HK-2 (cell line): ENCODE measurements around the gene DOCK2.
"Not testable (repeated sequence)": the region's sequence is repeated elsewhere in the genome, so short reads cannot be mapped to it uniquely, and the experiment has no call there.

Source experiments
- DNase-seq: peaks from one replicate; pipeline ENCODE4 v3.0.0-alpha.2; 2018; ENCODE audit not compliant: unreplicated experiment

DOCK2 gene

DNA sequence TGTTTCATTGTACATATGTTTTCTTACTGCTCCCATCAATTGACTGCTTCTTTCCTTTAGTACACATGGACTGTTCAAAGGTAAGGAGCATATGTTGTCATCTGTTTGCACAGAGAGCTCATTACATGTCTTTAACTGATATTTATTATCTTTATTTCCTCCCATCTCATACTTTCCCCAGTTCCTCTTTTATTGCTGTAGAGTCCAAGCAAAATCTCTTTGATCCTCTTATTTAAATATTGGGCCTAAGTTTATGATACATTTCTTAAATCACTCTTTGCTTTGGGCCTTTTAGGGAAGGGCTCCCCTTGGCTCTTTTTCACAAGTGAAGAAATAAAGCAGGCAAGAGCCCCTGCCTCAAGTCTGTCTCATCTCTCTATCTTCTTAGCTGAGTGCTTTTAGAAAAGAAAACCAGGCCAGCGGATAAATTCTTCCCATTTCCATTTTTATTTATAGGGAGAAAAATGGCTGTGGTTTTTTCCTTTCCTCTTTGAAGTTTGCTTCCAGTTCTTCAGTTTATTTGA, 152.4 kb downstream of the DOCK2 start:
- DNase-seq = no peak

DNA sequence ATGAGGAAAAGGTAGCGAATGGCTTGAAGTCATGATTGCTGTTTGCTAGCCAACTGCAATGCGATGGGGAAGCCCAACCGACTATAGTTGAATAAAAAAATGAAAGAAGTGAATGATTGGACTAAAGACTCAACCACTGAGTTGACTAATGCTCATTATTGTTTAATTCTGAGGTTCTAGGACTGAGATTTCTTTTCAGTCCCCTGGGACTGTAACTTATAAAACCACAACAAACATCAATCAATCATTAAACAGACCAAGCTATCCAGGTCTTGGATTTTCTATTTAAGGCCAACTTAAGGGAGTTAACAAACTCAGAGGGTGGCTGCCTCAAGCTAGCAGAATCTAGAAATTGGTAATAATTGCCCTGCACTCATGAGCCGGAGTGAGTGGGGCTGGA, 154.2 kb downstream of the DOCK2 start:
- no peak for DNase-seq

DNA sequence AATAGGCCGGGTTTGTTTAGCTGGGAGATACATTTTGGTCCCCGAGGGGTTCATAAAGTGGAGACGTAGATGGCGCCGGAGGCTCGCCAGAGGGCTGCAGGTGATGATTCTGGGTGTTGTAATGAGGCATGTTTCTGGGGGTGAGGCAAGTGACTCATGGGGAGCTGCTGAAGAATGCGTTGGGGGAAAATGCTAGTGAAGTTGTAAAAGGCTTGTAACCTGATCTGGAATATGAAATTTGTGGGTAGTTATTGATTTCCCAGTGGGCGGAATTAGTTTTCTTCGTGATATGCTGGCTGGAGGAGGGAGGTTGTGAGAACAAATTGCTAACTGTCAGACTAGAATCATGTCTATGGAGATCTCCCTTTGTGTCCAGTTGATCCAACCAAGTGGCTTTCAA, 158.3 kb downstream of the DOCK2 start:
- DNase-seq = no peak

DNA sequence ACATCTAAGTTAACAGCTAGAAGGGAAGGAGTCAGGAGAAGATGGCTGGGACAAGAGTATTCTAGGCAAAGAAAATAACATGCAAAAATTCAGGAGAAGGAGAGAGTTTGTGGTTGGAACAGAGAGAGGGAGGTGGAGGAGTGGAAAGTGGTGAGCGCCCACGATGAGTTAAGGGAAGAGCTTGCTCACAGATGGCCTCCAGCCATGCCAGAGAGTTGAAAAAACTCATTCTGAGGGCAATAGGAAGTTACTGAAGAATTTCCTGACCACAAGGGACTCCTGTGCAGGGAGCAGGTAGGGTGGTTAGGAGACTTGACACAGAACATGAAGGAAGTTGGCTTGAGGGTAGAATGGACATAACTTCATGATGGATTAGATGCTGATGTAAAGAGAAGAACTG, 159.7 kb downstream of the DOCK2 start:
- DNase-seq = no peak

DNA sequence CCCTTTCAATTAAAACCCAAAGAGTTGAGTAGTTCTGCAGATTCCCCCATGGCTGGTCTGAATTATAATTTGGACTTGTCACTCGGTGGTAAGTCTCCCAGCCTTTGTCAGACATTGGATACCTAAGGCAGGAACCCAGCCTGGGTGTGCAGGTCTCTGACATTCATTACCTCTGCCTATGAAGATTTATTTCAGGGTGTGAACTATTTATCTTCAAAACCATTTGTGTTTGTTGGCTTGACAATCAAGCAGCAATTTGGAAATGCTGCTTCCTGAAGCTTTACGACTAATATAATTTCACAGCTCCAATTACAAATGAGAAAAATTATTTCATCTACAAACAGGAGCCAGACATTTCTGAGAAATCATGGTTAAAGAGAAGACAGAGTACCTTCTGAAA, 160.5 kb downstream of the DOCK2 start:
- DNase-seq = no peak

DNA sequence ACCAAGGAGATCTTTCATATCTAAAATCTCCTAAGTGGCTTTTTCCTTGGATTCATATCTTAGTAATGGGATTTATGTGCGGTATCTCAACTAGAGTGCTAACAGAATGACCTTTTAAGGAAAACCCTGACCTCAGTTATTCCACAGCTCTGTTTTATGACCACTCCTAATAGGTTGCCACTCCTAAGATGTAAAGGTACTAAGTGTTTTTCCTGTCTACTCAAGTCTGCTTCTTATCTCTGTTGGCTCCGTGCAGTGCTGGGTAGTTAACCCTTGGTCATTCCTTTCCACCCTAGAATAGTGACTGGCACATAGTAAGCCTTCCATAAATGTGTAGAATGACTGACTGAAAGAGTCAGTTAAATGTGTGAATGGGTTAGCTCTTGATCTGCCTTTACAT, 161.4 kb downstream of the DOCK2 start:
- no peak for DNase-seq

DNA sequence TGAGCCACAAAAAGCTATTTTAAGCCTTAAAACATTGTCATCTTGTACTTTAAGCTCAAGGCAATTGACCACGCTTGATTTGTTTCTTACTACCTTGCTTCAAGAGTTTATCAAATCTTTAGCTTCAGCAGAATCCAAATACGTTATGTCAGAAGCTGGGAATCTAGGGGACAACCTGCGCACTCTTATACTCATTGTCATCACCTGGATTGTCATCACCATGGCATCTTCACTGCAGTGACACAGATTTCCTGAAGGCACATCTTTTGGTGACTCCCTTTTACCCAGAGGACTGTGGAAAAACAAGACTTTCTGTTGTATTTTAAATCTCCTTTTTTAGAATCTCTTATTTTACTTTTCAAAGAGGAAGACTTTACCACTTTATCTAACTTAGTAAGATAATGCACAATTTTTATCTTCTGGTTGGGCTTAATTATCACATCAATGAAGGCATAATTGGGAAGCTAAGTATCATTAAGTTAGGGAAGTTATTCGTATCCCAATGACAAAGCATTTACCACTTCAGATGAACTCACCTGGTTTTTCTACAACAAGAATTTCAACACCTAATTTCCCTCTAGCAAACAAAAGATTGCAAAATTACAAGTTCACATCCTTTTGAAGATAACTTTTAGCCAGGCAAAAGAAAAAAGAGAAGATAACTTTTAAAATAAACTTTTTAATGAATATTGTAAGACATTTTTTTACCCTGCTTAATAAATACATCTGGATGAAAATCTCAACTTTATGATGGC, 162.0 kb downstream of the DOCK2 start:
- no peak for DNase-seq

DNA sequence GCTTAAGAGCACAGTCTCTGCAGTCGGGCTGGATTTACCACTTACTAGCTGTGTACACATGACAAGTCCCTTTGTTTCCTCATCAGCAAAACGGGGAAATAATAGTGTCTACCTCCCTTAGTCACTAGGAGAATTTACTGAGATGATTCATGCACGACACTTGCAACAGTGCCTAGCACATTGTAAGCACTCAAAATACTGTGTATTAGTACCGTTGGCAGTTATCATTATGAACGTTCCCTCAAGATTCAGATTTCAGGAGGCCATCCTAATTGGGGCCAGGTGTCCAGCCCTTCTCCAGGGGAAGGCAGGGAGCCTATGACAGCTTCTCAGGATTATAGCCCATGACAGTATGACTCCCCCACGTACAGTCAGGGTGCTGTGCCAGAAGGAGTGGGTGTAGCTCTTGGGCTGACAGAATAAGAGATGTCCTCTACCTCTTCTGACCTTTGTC, 164.3 kb downstream of the DOCK2 start:
- no peak for DNase-seq

DNA sequence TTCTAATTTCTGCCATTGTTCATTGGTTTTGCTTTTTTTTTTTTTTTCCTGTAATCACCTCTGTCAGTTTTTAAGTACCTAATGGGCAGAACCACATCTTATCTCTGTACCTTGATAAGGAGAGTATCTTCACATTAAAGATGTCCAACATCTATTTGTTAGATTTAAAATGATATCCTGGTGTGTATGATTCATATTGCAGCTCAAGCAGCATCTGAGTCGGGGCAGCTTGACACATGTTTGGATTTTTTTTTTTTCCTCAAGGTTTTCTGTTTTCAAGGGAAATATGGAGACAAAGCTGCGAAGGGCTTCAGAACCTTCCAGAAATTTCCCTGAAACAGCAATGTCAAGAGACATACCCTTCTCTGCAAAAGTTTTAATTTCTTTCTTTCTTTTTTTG, 164.7 kb downstream of the DOCK2 start:
- no peak for DNase-seq

DNA sequence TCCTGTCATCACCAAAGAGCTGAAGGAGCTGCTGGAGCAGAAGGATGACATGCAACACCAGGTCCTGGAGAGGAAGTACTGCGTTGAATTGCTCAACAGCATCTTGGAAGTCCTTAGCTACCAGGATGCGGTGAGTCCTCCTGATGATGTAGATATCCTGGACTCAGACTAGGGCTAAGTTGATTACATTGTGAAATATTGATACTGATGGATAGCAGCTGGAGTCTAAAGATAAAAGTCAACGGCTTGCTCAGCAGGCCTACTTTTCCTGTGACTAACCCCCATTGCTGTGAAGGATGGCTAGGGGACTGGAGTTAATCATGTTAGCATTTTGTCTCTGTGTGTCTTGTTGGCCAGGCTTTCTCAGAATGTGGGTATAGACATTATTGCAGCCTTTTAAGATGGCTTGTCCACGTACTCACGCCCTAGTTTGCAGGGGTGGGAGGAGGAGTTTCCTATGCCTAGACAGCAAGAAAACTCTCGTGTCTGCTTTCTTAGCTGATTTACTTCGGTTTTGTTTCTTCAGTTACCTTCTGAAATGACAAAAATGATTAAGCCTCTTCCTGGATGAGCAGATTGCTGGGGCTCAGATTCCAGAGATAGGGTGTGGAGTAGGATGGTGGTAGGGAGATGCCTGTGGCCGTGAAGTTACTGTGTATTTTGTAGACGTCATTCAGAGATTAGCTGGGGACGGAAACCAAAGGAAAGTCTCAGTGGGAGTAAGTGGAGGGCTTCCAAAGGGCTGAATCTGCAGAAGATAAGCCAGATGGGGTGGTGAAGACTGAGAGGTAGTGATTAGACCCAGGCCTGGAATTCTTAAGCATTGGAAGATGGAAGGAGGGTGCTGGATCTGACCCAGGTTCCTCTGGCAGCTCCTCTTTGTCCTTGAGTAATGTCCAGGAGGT, 166.3 kb downstream of the DOCK2 start:
- no peak for DNase-seq

DNA sequence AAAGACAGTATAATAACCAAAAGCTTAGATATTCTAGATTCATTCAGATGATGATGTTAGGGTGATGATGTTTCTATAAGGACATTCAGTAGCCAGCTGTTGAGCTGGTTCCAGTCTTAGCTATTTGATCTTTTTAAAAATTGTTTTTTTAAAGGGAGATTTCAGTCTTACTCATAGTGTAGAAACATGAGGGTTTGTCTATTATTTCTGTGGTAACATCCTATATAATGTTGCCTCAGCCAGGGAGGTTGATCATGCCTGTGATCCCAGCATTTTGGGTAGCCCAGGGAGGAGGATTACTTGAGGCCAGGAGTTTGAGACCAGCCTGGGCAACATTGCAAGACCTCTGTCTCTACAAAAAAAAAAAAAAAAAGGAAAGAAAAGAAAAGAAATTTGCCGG, 167.8 kb downstream of the DOCK2 start:
- DNase-seq = no peak

DNA sequence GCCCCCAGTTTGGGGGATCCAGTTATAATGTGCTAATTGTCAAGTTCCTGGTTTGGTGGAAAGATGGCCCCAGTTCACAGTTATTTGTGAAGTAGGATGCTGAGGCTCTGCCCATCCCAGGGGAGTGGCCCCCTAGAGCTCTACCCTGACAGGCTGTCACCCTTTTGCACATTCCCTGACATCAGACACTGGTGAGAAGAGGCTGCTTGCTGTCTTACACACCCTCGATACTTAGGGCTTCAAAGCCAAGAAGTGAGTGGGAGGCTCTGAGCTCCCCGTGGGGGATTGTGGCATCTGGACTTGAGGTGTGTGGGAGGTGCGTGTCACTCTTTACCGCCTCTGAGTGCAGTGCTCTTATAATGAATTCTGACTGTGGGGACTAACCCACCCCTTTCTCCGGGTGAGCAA, 168.5 kb downstream of the DOCK2 start:
- no peak for DNase-seq

DNA sequence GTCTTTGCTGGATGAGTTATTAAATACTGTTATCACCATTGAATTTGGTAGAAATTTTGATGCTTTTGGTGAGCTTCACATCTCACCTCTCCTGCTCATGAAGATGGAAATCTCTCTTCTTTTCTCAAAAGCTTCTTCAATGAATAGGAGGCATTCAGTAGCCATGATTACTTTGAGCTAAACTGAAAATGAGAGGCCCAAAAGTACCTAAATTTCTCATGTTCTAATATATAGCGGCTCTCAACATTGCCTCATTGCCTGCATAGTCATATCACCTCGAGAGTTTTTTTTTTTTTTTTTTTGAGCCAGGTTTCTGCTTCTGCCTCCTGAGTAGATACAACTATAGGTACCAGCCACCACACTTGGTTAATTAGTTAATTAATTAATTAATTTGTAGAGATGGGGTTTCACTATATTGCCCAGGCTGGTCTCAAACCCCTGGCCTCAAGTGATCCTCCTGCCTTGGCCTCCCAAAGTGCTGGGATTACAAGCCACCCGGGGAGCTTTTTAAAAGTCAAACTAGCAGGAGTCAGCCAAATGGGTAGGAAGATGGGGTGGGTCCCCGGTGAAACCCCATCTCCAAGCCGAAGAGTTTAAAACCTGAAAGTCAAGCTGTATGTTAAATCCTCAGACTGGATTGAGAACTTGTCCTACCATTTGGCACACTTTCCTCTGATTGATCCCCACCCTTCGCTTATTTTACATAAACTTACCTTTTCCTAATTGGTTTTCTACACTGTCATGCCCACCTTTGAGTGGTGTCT, 169.0 kb downstream of the DOCK2 start:
- no peak for DNase-seq

DNA sequence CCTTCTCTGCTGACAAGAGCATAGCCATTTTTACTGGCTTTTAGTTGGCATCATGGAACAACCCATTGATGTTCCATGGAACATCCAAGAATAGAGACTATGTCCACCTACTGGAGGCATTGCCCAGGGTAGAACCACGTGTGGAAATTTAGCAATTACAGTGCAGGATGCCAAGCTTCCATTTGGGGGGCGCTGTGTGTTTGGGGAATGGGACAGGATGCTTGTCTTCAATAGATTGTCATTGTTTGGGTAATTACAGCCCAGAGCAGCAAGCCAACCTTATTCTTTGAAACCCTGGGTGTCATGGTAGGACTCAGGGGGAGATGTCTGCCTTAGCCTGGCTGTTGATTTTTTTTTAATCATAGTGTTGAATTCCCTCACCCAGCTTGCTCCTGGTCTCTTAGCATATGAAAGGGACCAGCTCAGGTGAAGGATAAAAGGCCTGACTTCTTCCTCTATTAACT, 171.1 kb downstream of the DOCK2 start:
- DNase-seq = no peak

DNA sequence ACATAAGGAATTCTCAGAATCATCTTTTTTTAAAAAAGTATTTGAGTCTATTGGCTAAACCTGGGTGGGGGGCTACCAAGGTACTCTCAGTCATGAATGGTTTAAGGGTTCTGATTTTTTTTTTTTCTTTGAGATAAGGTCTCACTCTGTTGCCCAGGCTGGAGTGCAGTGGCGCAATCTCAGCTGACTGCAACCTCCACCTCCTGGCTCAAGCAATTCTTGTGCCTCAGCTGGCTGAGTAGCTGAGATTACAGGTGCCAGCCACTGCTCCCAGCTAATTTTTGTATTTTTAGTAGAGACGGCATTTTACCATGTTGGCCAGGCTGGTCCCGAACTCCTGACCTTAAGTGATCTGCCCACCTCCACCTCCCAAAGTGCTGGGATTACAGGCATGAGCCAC, 171.8 kb downstream of the DOCK2 start:
- not testable (repeated sequence) for DNase-seq

DNA sequence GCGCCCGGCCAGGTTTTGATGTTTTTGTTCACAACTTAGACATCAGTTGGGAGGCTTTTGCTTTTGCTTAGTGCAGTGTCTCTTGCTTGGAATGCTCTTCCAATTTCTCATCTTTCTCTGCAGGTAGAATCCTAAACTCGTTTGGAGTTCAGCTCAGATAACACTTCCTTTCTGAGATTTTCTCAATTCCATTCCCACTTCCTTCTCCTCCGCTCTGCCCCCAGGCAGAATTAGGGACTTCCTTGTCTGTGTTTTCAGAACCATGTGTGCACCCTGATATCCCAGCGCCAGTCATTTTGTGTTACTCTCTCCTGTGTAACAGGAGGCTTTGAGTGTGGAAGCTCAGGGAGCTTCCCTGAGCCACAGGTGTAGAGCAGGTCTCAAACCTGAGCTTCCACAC, 172.2 kb downstream of the DOCK2 start:
- no peak for DNase-seq

DNA sequence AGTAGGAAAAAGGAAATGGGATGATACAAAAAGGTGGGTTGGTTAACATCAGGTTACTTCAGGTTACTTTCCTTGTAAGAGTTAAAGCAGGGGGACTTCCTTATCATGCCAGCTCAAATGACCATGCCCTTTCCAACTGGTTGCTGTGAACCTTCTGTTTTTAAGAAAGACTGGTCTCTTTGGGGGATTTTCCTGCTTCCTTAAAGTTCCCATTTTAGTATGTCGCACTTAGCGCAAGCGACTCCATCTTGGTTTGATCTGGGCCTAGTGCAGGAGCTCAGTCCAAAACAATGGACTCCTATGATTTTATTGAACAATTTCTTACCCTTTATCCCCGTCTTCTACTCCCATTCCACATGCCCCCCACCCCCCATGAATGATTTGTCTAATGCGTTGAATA, 173.4 kb downstream of the DOCK2 start:
- no peak for DNase-seq

DNA sequence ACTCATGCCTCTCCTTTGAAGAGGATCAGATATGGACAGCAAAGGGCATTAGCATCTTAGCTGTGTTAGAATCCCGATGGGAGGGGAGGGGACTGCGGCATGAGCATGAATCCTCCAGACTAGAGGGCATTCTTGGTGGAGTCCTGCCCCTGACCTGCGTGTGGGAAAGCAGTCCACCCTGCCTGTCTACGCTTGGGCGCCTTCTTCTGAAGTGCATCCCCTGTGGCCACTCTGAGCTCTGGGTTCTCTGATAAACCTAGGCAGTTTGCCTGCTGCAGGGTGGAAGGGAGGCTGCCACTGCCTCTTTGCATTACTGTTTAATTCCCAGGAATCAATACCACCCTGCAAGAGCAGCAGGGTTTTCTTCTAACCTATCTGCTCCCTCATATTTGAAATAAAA, 173.9 kb downstream of the DOCK2 start:
- no peak for DNase-seq

DNA sequence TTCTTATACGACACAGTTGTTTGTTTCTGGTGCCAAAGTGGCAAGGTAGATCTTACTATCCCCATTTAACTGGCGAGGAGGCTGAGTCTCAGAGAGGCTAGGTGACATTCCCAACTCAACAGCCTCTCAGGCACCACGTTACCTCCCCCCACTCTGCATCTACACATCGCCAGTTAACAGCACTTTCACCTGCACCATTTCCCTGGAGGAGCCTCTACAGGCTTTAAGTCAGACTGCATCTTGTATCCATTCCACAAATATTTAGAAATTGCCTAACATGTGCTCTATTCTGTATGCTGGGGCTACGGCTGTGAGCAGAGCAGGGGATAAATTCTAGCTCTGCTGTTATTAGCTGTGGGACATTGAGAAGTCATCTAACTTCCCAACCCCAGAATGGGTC, 174.6 kb downstream of the DOCK2 start:
- no peak for DNase-seq

DNA sequence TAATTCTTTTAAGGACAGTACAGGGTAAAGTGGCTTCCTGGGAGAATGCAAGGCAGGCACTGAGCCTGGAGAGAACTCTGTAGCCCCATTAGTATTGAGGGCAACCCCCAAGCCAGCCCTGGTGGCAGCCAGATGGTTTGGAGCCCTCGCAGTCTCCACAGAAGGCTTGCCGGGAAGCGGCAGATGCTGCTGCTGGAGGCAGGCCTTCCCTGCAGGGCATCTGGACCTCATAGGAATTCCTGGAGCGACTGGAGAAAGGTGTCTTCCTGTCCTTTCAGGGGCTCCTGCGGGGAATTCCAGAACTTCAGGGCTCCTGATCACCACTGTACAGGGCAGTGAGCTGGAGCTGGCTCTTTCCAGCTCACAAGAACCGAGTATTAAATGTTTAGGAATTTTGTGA, 175.7 kb downstream of the DOCK2 start:
- DNase-seq = no peak

DNA sequence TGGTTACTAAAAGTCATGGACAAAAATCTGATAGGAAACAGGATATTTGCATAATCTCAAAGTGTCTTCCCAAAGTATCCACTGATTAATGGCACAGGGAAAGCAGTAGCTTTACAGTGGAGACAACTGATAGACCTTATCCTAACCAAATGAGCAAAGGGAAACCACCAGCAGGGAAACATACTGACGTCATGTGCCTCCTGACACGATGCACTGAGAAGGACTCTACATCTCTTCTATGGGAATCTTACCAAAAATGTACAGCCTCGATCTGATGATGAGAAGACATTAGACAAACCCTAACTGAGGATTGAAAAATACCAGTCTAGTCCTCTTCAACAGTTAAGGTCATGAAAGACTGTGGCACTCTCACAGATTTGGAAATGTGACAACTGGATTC, 177.0 kb downstream of the DOCK2 start:
- no peak for DNase-seq

DNA sequence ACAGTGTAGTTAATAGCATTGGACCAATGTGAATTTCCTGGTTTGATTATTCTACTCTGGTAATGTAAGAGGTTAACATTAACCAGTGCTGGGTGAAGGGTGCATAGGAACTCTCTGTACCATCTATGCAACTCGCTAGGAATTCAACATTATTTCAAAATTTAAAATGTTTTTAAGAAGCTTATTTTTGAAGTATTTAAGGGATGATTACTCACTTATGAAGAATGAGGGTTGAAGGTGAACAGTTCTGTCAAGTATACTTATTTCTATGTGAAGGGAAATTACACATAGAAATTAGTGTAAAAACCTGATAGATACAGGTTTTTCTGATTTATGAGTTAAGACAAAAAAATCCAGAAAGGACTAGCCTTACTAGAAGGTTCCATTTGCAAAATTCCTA, 177.4 kb downstream of the DOCK2 start:
- DNase-seq = no peak
